Keratinocyte (primary cell): ENCODE data around the gene TDP1. TPM values are rescaled to one million over a fixed set of nuclear protein-coding genes. Genes with fewer than 3 reads are reported as not detected.

Experiments
- DNase-seq: peaks from one replicate; pipeline ENCODE4 v3.0.0-alpha.2; 2011; ENCODE audit warnings: low read depth, missing footprints, low spot score
- FAIRE-seq: peaks from 2 replicates; lab custom pipeline; 2011; peaks lifted over from hg19 to GRCh38; lab: Jason Lieb, UNC
- H2AFZ ChIP-seq: 2 replicates; pipeline ENCODE4 v1.6.0; 2012; ENCODE audit warnings: low read length, control low read depth, inconsistent platforms; ENCODE audit not compliant: control insufficient read depth
- H3K27ac ChIP-seq: 2 replicates; pipeline ENCODE4 v1.5.1; 2011; ENCODE audit warnings: low read length; ENCODE audit not compliant: control insufficient read depth, insufficient read depth
- H3K27me3 ChIP-seq: 3 replicates; pipeline ENCODE4 v1.6.0; 2011; ENCODE audit warnings: low read length; ENCODE audit not compliant: control insufficient read depth, insufficient read depth; ENCODE audit errors: extremely low read depth
- H3K36me3 ChIP-seq, 2 experiments: 2 replicates in 1 of 2; 3 replicates in 1 of 2; pipeline ENCODE4 v1.5.1; 2011; ENCODE audit warnings: low read length in 2 of 2, mild to moderate bottlenecking in 1 of 2; ENCODE audit not compliant: control insufficient read depth in 2 of 2, insufficient read depth in 2 of 2; ENCODE audit errors: extremely low read depth in 1 of 2
- H3K4me1 ChIP-seq: 3 replicates; pipeline ENCODE4 v1.5.1; 2011; ENCODE audit warnings: low read length; ENCODE audit not compliant: control insufficient read depth, insufficient read depth; ENCODE audit errors: extremely low read depth
- H3K4me2 ChIP-seq: 3 replicates; pipeline ENCODE4 v1.6.0; 2011; ENCODE audit warnings: low read depth, low read length; ENCODE audit not compliant: control insufficient read depth, insufficient read depth; ENCODE audit errors: extremely low read depth
- H3K4me3 ChIP-seq, 3 experiments: fragments of 200-600 bp in 1 of 3; sonication (generic) in 1 of 3; 2 replicates in 2 of 3; 3 replicates in 1 of 3; pipeline ENCODE4 v1.5.1; 2011 to 2016; ENCODE audit warnings: low read length in 3 of 3, mild to moderate bottlenecking in 3 of 3, control low read depth in 2 of 3, inconsistent platforms in 1 of 3, low read depth in 1 of 3, mixed read lengths in 1 of 3, mixed run types in 1 of 3, moderate library complexity in 1 of 3; ENCODE audit not compliant: control insufficient read depth in 2 of 3, insufficient read depth in 2 of 3; ENCODE audit errors: extremely low read depth in 1 of 3
- H3K79me2 ChIP-seq: 2 replicates; pipeline ENCODE4 v1.6.0; 2012; ENCODE audit warnings: low read length; ENCODE audit not compliant: control insufficient read depth, insufficient read depth
- H3K9ac ChIP-seq: 3 replicates; pipeline ENCODE4 v1.6.0; 2011; ENCODE audit warnings: low read length; ENCODE audit not compliant: control insufficient read depth, insufficient read depth; ENCODE audit errors: extremely low read depth
- H3K9me1 ChIP-seq: 3 replicates; pipeline ENCODE4 v1.6.0; 2011; ENCODE audit warnings: low read length; ENCODE audit not compliant: control insufficient read depth, insufficient read depth; ENCODE audit errors: extremely low read depth
- H3K9me3 ChIP-seq: 2 replicates; pipeline ENCODE4 v1.5.1; 2012; ENCODE audit warnings: low read depth, low read length; ENCODE audit not compliant: control insufficient read depth
- H4K20me1 ChIP-seq: 3 replicates; pipeline ENCODE4 v1.6.0; 2011; ENCODE audit warnings: low read length; ENCODE audit not compliant: control insufficient read depth, insufficient read depth; ENCODE audit errors: extremely low read depth
- CTCF ChIP-seq, 3 experiments: IDR thresholded peaks in 1 of 3; conservative IDR thresholded peaks in 1 of 3; optimal IDR thresholded peaks in 1 of 3; 2 replicates in 2 of 3; 3 replicates in 1 of 3; pipeline versions ENCODE3 to v1.5.1; 2011; ENCODE audit warnings: low read length in 3 of 3, mild to moderate bottlenecking in 3 of 3, moderate library complexity in 2 of 3, control low read depth in 1 of 3, inconsistent platforms in 1 of 3; ENCODE audit not compliant: insufficient read depth in 2 of 3; ENCODE audit errors: extremely low read depth in 1 of 3
- EZH2 ChIP-seq: IDR thresholded peaks from one replicate; pipeline ENCODE4 v1.6.1; 2012; ENCODE audit warnings: inconsistent platforms, mild to moderate bottlenecking, low read length, moderate library complexity
- dilution Hi-C: fragments of 300-500 bp; cut with MboI; formaldehyde crosslinking; loops from one replicate; pipeline ENCODE4 v1.7.0; 2020; ENCODE audit warnings: low sequenced_read_pairs; ENCODE audit not compliant: extremely low pct_ligation_motif_present
- polyA plus RNA-seq, 5 experiments: library from polyadenylated mRNA; depleted of rRNA in 3 of 5; stranded (reverse) in 3 of 5; stranded (forward) in 1 of 5; unstranded in 1 of 5; fragments of >200 nt; gene quantifications; 1 replicate in 1 of 5; 2 replicates in 3 of 5; 3 replicates in 1 of 5; pipeline versions ENCODE4 v1.2.1 to v1.2.3, GENCODE V29; 2011 to 2012; ENCODE audit warnings: missing spikeins in 2 of 5, low read depth in 1 of 5, low replicate concordance in 1 of 5

The TDP1 gene
- polyA plus RNA-seq, 1 donor (not counting 4 experiments of a cell fraction or from before 2014, with no cell fraction given): 24.9 TPM

GRCh38 chr14:90062822-90063539 lies 107.3 kb downstream of the TDP1 start:
- H3K4me3 ChIP-seq: no peak overlapping the region

GRCh38 chr14:90072350-90072749 lies 116.6 kb downstream of the TDP1 start:
- DNase-seq: no peak
- no peak overlapping the region for H2AFZ ChIP-seq
- no peaks in the 10 kb centered on the region for H3K36me3 ChIP-seq
- H3K9me1 ChIP-seq: no peaks in the 10 kb centered on the region
- H3K27me3 ChIP-seq: no peaks in the 10 kb centered on the region
- no peak for TF ChIP-seq CTCF (optimal IDR thresholded peaks at IDR 0.05 in 1 of 3, IDR thresholded peaks at IDR 0.05 in 1 of 3, conservative IDR thresholded peaks at IDR 0.05 in 1 of 3; ENCODE audit: extremely low read depth in 1 of 3, insufficient read depth in 2 of 3, low read length in 3 of 3)
- no peak for TF ChIP-seq EZH2
- no peaks in the 10 kb centered on the region for H3K9me3 ChIP-seq
- H3K79me2 ChIP-seq: no peaks in the 10 kb centered on the region
- no peak overlapping the region for H3K4me3 ChIP-seq
- dilution Hi-C loops: no loop called here
- H4K20me1 ChIP-seq: no peaks in the 10 kb centered on the region
- no peak overlapping the region for H3K27ac ChIP-seq
- H3K9ac ChIP-seq: no peak overlapping the region
- H3K4me2 ChIP-seq: no peak overlapping the region
- no peak for FAIRE-seq
- no peaks in the 10 kb centered on the region for H3K4me1 ChIP-seq

More at GRCh38 chr14:90062822-90063539, 107.3 kb downstream of the TDP1 start:
- H3K79me2 ChIP-seq: no peaks in the 10 kb centered on the region
- H3K9ac ChIP-seq: no peak overlapping the region
- DNase-seq: no peak
- H3K9me3 ChIP-seq: no peaks in the 10 kb centered on the region
- H3K4me2 ChIP-seq: no peak overlapping the region
- dilution Hi-C loops: no loop called here
- no peaks in the 10 kb centered on the region for H3K36me3 ChIP-seq
- peaks cover 7% of the 10 kb centered on the region for H3K4me1 ChIP-seq
- no peaks in the 10 kb centered on the region for H3K9me1 ChIP-seq
- FAIRE-seq: no peak
- no peak overlapping the region for H2AFZ ChIP-seq
- H3K27ac ChIP-seq: no peak overlapping the region
- H3K27me3 ChIP-seq: peaks cover 55% of the 10 kb centered on the region
- no peak for TF ChIP-seq CTCF (optimal IDR thresholded peaks at IDR 0.05 in 1 of 3, IDR thresholded peaks at IDR 0.05 in 1 of 3, conservative IDR thresholded peaks at IDR 0.05 in 1 of 3; ENCODE audit: extremely low read depth in 1 of 3, insufficient read depth in 2 of 3, low read length in 3 of 3)
- no peak for TF ChIP-seq EZH2
- no peaks in the 10 kb centered on the region for H4K20me1 ChIP-seq
